HG02938 (cell line): ENCODE results near the gene IGFL1.
A peak's percentile ranks its signal among the peaks of the same experiment; 100 is the strongest.
"Not testable (repeated sequence)": the region's sequence is repeated elsewhere in the genome, so short reads cannot be mapped to it uniquely, and the experiment has no call there.

Source experiments
- ATAC-seq: cut with Tn5 transposase; IDR thresholded peaks from one replicate; pipeline ENCODE4 v1.9.1; 2021; ENCODE audit warnings: mild to moderate bottlenecking, moderate library complexity; ENCODE audit not compliant: unreplicated experiment

Gene IGFL1

GRCh38 chr19:46264801-46265200 is 35.3 kb downstream of the IGFL1 start:
- ATAC-seq = not testable (repeated sequence)

- ATAC-seq = peak; percentile 47
These were observed 35.8 kb downstream of the IGFL1 start for GRCh38 chr19:46265217-46265828.

GRCh38 chr19:46269101-46269500 is 39.6 kb downstream of the IGFL1 start:
- ATAC-seq = no peak

- no peak for ATAC-seq
These were observed 41.1 kb downstream of the IGFL1 start for GRCh38 chr19:46270521-46271256.

GRCh38 chr19:46271481-46272197 is 42.1 kb downstream of the IGFL1 start:
- ATAC-seq = no peak

GRCh38 chr19:46273931-46274330 is 44.4 kb downstream of the IGFL1 start:
- ATAC-seq = not testable (repeated sequence)

GRCh38 chr19:46279177-46279576 is 49.6 kb downstream of the IGFL1 start:
- ATAC-seq = no peak
